ENCODE data around the gene ZNF888.
"Not testable (repeated sequence)": the region's sequence is repeated elsewhere in the genome, so short reads cannot be mapped to it uniquely, and the experiment has no call there.

Gene ZNF888

DNA sequence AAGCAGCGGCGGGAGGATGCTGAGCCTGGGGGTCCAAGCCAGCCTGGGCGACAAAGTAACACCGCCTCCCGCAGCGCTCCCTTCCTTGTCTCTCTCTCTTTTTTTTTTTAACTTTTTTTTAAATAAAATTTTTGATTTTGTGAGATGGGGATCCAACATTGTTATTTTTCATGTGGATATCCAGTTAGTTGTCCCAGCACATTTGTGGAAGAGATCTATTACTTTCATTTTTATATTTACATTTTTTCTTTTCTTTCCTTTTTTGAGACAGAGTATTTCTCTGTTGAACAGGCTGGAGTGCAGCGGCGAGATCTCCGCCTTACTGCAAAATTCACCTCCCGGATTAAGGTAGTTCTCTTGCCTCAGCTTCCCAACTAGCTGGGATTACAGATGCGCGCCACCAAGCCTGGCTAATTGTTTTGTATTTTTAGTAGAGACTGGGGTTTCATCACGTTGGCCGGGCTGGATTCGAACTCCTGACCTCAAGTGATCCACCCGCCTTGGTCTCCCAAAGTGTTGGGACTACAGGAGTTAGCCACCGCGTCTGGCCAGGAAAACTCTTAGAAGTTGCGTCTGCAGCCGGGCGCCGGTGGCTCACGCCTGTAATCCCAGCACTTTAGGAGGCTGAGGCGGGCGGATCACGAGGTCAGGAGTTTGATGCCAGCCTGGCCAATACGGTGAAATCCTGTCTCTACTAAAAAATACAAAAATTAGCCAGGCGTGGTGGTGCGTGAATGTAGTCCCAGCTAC is 20.1 kb upstream of the ZNF888 start:
- no peak for DNase-seq
- in situ Hi-C loops (cut with HindIII; ENCODE audit: low pct_ligation_motif_present, low pct_unique_long_range_greater_than_20kb, low sequenced_read_pairs) = no loop called here

DNA sequence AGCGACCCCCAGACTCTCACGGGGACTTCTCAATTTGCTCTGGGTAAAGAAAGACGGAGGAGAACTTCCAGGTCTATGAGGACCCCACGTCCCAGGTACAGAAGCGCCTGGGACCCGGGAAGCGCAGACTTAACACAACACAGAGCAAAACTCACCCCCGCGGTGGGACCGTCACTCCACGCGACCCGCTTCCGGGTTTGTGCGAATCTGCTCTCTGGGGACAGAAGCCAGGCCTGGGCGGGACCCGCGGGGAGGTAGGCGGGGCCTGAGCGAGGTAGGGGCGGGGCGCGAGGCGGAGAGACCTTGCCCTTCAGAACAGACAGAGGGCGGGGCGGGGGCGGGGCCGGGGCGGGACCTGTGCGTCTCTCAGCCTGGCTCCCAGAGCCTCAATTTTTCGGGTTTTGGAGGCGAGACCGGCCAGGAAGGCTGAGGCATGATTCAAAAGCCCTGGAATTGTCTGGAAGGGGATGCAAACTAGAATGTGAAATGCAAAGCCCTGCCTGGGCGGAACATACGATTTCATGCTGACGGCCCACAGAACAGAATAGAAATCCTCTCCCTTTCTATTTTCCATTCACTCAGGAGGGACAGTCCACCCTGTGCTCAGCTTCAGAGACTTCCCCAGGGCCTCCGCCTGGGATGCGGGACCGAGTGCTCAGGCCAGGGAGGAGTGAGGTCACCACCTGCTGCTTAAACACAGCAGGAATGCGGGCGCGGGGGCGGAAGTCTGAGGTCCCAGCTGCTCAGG is 19.3 kb upstream of the ZNF888 start:
- DNase-seq = no peak
- in situ Hi-C loops (cut with HindIII; ENCODE audit: low pct_ligation_motif_present, low pct_unique_long_range_greater_than_20kb, low sequenced_read_pairs) = no loop called here

DNA sequence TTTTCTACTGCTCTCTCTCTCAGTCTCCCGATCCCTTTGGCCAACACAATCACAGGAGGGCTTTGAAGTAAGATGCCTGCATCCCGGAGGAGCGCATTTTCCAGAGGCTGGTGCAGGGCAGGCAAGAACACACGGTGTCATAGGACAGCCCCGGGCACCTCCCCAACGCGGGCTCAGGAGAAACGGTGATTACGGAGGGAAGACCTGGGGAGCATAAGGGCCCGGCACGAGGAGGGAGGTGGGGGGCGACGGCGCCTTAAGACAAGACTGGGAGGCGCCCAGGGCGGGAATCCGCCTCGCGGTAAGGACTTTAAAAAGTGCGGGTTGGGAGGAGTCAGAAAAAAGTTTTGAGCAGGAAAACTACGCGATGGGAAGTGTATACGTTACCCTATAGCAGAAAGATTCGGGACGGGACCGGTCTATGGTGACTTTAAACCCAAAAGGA is 18.7 kb upstream of the ZNF888 start:
- no peak for DNase-seq
- in situ Hi-C loops (cut with HindIII; ENCODE audit: low pct_ligation_motif_present, low pct_unique_long_range_greater_than_20kb, low sequenced_read_pairs) = no loop called here

DNA sequence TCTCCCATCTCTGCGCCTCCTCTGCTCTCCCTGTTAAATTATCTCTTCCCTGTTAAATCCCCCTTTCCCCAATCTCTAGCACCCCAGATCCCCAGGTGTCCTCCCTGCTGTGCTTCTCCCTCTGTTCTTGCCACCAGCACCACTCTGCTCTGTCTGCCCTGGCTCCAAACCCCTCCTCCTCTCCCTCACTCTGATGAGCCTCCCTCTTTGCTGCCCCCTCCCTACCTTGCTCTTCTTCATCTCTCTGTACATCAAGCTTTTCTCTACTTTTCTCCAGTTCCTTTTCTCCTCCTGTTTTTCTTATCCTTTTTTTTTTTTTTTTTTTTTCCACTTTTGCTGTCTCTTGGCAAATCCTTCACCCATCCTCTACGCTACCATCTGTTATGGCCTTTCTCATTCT is 18.3 kb upstream of the ZNF888 start:
- in situ Hi-C loops (cut with HindIII; ENCODE audit: low pct_ligation_motif_present, low pct_unique_long_range_greater_than_20kb, low sequenced_read_pairs); DNase-seq: not testable (repeated sequence)

DNA sequence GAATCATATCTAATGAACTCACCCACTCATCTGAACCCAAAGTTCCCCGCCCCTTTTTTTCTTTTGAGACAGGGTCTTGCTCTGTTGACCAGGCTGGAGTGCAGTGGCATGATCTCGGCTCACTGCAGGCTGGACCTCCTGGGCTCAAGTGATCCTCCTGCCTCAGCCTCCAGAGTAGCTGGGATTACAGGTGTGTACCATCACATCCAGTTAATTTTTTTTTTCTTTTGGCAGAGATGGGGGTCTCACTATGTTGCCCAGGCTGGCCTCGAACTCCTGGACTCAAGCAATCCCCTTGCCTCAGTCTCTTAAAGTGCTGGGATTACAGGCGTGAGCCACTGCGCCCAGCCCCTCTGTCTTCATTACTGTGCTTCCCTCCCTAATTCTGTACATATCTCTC is 17.7 kb upstream of the ZNF888 start:
- DNase-seq; in situ Hi-C loops (cut with HindIII; ENCODE audit: low pct_ligation_motif_present, low pct_unique_long_range_greater_than_20kb, low sequenced_read_pairs): not testable (repeated sequence)

DNA sequence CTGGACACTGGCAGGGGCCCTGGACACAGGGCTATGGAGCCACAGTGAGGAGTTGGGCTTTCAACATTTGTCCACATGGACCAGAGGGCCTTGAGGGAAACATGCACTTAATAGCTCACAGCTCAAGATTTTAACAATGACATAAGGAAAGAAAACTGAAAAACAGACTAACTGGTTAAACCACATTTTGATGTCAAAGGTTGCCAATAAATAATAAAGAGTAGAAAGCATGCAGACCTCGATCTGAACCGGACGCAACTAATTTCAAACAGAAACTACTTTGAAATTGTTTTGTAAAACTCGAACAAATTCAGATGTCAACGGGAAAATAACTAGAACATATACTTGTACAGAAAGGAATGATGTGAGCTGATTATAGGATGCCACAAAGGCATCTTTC is 15.5 kb upstream of the ZNF888 start:
- in situ Hi-C loops (cut with HindIII; ENCODE audit: low pct_ligation_motif_present, low pct_unique_long_range_greater_than_20kb, low sequenced_read_pairs) = no loop called here
- no peak for DNase-seq

DNA sequence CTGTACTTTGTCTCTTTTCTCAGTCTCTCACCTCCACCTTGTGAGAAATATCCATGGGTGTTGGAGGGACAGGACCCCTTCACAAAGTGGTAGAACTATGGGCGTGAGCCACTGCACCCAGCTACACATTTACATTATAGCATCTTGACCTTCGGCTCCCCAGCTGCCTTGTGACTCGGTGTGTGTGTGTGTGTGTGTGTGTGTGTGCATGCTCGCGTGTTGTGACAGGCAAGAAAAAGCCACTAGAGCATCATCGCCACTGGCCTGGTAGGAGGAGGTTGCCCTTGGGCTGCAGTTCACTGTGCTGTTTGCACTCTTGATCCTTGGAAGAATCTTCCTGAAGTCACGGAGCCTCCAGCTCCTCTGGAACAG is 13.7 kb upstream of the ZNF888 start:
- DNase-seq = no peak
- in situ Hi-C loops (cut with HindIII; ENCODE audit: low pct_ligation_motif_present, low pct_unique_long_range_greater_than_20kb, low sequenced_read_pairs) = no loop called here

DNA sequence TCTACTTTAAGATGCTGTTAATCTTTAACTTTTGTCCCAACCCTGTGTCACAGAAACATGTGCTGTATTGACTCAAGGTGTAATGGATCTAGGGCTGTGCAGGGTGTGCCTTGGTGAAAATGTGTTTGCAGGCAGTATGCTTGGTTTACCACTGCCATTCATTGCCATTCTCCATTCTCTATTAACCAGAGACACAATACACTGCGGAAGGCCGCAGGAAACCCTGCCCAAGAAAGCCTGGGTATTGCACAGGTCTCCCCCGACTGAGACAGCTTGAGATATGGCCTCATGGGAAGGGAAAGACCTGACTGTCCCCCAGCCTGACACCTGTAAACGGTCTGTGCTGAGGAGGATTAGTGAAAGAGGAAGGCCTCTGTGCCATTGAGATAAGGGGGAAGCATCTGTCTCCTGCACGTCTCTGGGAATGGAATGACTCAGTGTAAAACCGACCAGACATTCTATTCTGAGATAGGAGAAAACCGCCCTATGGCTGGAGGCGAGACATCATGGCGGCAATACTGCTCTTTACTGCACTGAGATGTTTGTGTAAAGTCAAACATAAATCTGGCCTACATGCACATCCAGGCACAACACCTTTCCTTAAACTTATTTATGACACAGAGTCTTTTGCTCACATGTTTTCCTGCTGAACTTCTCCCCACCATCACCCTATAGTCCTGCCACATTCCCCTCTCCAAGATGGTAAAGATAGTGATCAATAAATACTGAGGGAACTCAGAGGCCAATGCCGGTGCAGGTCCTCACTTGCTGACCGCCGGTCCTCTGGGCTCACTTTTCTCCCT is 13.1 kb upstream of the ZNF888 start:
- in situ Hi-C loops (cut with HindIII; ENCODE audit: low pct_ligation_motif_present, low pct_unique_long_range_greater_than_20kb, low sequenced_read_pairs) = no loop called here
- DNase-seq = no peak

DNA sequence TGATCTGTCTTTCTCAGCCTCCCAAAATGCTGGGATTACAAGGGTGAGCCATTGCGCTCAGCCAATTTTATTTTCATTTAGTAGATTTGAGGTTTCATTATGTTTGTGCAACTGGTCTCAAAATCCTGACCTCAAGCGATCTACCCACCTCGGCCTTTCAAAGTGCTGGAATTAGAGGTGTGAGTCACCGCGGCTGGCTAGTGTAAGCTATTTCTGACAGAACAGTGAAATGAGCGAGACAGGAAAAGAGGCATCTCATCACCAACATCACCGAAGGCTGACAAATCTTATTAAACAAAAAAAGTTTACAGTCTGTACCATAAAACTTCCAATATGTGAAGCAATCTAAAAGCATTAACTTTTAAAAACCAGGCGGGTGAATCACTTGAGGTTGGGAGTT is 12.2 kb upstream of the ZNF888 start:
- in situ Hi-C loops (cut with HindIII; ENCODE audit: low pct_ligation_motif_present, low pct_unique_long_range_greater_than_20kb, low sequenced_read_pairs) = no loop called here
- DNase-seq = no peak

DNA sequence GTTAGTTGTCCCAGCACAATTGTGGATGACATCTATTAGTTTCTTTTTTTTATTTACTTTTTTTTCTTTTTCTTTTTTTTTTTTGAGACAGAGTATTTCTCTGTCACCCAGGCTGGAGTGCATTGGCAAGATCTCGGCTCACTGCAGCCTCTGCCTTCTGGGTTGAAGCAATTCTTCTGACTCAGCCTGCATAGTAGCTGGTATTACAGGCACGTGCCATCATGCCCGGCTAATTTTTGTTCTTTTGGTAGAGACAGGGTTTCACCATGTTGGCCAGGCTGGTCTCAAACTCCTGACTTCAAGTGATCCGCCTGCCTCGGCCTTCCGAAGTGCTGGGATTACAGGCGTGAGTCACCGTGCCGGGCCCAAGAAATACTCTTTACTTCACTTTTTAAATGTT is 1.4 kb upstream of the ZNF888 start:
- DNase-seq; in situ Hi-C loops (cut with HindIII; ENCODE audit: low pct_ligation_motif_present, low pct_unique_long_range_greater_than_20kb, low sequenced_read_pairs): not testable (repeated sequence)

DNA sequence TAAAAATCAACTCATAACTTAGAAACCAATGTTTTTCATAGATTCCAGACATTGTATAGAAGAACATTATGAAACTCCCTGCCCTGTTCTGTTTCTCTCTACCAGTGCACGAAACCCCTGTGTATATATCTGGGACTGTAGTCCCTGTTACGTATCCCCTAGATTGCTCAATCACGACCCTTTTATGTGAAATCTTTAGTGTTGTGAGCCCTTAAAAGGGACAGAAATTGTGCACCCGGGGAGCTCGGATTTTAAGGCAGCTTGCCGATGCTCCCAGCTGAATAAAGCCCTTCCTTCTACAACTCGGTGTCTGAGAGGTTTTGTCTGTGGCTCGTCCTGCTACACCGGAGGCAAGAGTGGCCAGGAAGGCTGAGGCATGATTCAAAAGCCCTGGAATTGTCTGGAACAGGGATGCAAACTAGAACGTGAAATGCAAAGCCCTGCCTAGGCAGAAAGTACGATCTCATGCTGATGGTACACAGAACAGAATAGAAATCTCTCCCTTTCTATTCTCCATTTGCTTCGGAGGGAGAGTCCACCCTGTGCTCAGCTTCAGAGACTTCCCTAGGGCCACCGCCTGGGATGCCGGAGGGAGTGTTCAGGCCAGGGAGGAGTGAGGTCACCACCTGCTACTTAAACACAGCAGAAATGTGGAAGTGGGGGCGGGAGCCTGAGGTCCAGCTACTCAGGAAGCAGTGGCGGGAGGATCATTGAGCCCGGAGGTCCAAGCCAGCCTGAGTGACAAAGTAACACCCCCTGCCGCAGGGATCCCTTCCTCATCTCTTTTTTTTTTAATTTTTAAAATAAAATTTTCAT is 758 bp upstream of the ZNF888 start:
- in situ Hi-C loops (cut with HindIII; ENCODE audit: low pct_ligation_motif_present, low pct_unique_long_range_greater_than_20kb, low sequenced_read_pairs) = no loop called here
- no peak for DNase-seq

DNA sequence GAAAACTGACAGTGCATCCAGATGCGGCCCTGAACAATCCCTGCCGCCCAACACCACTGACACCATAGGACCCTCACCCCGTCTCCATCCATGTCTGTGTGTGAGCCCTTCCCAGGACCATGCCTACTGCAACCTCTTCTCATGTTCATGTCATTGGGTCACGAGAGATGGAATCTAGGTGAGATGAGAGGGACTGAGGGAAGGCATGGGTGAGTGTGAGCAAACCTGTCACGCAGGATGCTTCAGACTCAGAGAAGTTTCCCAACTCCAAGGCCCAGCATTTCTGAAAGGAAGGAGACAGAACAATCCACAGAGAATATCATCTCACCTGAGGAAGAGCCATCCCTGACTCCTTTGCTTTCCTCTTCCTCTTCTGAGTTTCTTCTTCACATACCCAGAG is 5.7 kb downstream of the ZNF888 start:
- no peak for DNase-seq
- in situ Hi-C loops (cut with HindIII; ENCODE audit: low pct_ligation_motif_present, low pct_unique_long_range_greater_than_20kb, low sequenced_read_pairs) = no loop called here

DNA sequence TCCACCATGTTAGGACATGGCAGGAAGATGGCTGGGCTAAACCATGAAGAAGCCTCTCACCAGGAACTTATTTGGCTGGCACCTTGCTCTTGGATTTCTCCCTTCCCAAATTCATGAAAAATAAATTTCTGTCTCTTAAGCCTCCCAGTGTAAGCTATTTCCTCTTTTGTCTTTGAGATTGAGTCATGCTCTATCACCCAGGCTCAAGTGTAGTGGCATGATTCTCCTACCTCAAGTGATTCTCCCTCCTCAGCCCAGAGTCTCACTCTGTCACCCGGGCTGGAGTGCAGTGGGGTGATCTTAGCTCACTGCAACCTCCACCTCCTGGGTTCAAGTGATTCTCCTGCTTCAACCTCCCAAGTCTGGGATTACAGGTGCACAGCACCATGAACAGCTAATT is 12.6 kb downstream of the ZNF888 start:
- in situ Hi-C loops (cut with HindIII; ENCODE audit: low pct_ligation_motif_present, low pct_unique_long_range_greater_than_20kb, low sequenced_read_pairs) = no loop called here
- no peak for DNase-seq

DNA sequence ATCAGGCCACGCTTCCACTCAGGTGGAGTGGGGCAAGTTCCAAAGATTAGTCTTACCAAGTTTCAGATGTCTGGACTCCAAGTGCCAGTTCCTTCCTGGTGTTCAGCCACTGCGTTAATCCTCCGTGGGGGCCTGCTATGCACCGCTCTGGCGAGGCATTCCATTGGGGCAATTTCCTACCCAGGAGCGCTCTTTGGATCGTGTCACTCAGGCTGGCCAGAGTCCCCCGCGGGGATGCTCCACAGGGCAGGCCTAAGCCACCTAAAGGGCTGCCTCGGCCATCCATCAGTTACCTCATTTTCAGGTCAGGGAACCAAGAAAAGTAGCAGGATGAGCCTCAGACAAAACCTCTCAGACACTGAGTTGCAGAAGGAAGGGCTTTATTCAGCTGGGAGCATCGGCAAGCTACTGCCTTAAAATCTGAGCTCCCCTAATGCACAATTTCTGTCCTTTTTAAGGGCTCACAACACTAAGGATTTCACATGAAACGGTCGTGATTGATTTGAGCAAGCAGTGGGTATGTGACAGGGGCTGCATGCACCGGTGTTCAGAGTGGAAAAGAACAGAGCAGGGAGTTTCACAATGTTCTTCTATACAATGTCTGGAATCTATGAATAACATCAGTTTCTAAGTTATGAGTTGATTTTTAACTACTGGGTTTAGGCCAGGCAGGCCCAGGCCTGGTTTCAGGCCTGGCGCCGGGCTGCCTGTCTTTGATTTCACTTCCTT is 19.0 kb downstream of the ZNF888 start:
- in situ Hi-C loops (cut with HindIII; ENCODE audit: low pct_ligation_motif_present, low pct_unique_long_range_greater_than_20kb, low sequenced_read_pairs); DNase-seq: not testable (repeated sequence)

DNA sequence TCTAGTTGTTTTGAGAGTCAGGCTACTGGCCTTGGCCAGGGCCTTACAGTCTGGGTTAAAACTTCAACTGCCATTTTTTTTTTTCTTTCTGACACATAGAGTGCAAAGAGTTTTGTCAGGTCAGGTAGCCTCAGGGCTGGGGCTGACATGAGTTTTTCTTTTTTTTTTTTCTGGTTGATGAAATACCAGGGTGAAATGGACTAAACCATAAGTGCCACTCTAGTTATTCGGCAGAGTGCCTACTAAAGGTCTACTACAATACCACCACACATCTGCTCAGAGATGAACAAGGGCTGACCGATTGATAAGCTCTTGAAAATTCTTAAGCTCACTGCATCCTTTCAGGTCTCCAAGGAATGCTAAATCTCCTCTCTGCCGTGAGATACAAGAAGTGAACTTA is 21.4 kb downstream of the ZNF888 start:
- in situ Hi-C loops (cut with HindIII; ENCODE audit: low pct_ligation_motif_present, low pct_unique_long_range_greater_than_20kb, low sequenced_read_pairs) = no loop called here
- no peak for DNase-seq

DNA sequence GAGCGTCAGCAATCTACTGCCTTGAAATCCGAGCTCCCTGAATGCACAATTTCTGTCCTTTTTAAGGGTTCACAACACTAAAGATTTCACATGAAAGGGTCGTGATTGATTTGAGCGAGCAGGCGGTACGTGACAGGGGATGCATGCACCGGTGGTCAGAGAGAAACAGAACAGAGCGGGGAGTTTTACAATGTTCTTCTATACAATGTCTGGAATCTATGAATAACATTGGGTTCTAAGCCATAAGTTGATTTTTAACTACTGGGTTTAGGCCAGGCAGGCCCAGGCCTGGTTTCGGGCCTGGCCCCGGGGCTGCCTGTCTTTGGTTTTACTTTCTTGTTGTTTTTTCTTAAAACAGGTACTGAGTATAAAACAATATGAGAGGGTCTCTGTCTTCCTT is 24.6 kb downstream of the ZNF888 start:
- DNase-seq; in situ Hi-C loops (cut with HindIII; ENCODE audit: low pct_ligation_motif_present, low pct_unique_long_range_greater_than_20kb, low sequenced_read_pairs): not testable (repeated sequence)

DNA sequence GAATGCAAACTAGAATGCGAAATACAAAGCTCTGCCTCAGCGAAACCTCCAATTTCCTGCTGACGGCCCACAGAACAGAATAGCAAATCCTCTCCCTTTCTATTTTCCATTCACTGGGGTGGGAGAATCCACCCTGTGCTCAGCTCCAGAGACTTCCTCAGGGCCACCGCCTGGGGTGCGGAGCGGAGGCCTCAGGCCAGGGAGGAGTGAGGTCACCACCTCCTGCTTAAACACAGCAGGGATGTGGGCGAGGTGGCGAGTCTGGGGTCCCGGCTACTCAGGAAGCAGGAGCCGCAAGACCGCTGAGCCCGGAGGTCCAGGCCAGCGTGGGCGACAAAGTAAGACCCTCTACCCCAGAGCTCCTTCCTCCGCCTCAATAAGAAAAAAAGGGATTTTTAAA is 25.1 kb downstream of the ZNF888 start:
- no peak for DNase-seq
- in situ Hi-C loops (cut with HindIII; ENCODE audit: low pct_ligation_motif_present, low pct_unique_long_range_greater_than_20kb, low sequenced_read_pairs) = no loop called here

Data from ACHN (cell line).